SK-N-SH (cell line): ENCODE measurements around the gene EXOG.

Experiments
- CTCF ChIP-seq: fragments of 200-600 bp; sonication (generic); IDR thresholded peaks from 2 replicates; pipeline ENCODE4 v1.6.1; 2017; ENCODE audit warnings: antibody characterized with exemption, mild to moderate bottlenecking, moderate library complexity
- EP300 ChIP-seq, 2 experiments: IDR thresholded peaks; 2 replicates each; pipeline versions ENCODE4 v1.4.0 to v1.6.1; 2012; ENCODE audit warnings: borderline replicate concordance in 1 of 2, low read depth in 1 of 2, low read length in 1 of 2
- FOXJ3 ChIP-seq: sonication (generic); formaldehyde crosslinking; IDR thresholded peaks from 2 replicates; pipeline ENCODE4 v1.5.1; 2020; ENCODE audit warnings: mild to moderate bottlenecking, missing genetic modification reagents
- FOXM1 ChIP-seq: IDR thresholded peaks from 2 replicates; pipeline ENCODE4 v1.4.0; 2012; ENCODE audit warnings: low read depth, mild to moderate bottlenecking
- GABPA ChIP-seq: IDR thresholded peaks from 2 replicates; pipeline ENCODE4 v1.4.0; 2012; ENCODE audit warnings: low read depth, mild to moderate bottlenecking
- NRF1 ChIP-seq: IDR thresholded peaks from 2 replicates; pipeline ENCODE4 v1.6.1; 2012; ENCODE audit warnings: low read depth, mild to moderate bottlenecking, low read length
- PBX3 ChIP-seq: IDR thresholded peaks from 2 replicates; pipeline ENCODE4; 2012
- POLR2AphosphoS5 ChIP-seq: IDR thresholded peaks from 2 replicates; pipeline ENCODE4 v1.6.1; 2012; ENCODE audit warnings: low read depth, low read length
- RCOR1 ChIP-seq: fragments of 150-350 bp; IDR thresholded peaks from 2 replicates; pipeline ENCODE4 v1.6.1; 2017; ENCODE audit warnings: antibody characterized with exemption, low read length
- REST ChIP-seq: IDR thresholded peaks from 2 replicates; pipeline ENCODE4 v1.6.1; 2012; ENCODE audit warnings: mild to moderate bottlenecking, low read depth, low read length, moderate library complexity
- TAF1 ChIP-seq: IDR thresholded peaks from 2 replicates; pipeline ENCODE4 v1.6.1; 2012; ENCODE audit warnings: low read depth, mild to moderate bottlenecking, low read length, moderate library complexity, borderline replicate concordance
- TEAD4 ChIP-seq: IDR thresholded peaks from 2 replicates; pipeline ENCODE4 v1.4.0; 2012; ENCODE audit warnings: mild to moderate bottlenecking, borderline replicate concordance; ENCODE audit not compliant: insufficient read depth

GRCh38 chr3:38524141-38524739 is 28.1 kb downstream of the EXOG start:
- no peak for TF ChIP-seq REST
- no peak for TF ChIP-seq GABPA
- no peak for TF ChIP-seq RCOR1
- TF ChIP-seq NRF1 = no peak
- TF ChIP-seq FOXJ3 = no peak
- no peak for TF ChIP-seq TAF1
- no peak for TF ChIP-seq CTCF
- no peak for TF ChIP-seq TEAD4
- no peak for TF ChIP-seq FOXM1
- no peak for TF ChIP-seq EP300 (IDR thresholded peaks at IDR 0.05; ENCODE audit: borderline replicate concordance in 1 of 2, low read depth in 1 of 2, low read length in 1 of 2)
- no peak for TF ChIP-seq POLR2AphosphoS5
- TF ChIP-seq PBX3 = no peak
